A673 (cell line): Measurements from ENCODE around the gene SLC22A16. TPM values are rescaled to one million over a fixed set of nuclear protein-coding genes. Genes with fewer than 3 reads are reported as not detected.

Experiments used
- Bru-seq: library from RNA; stranded (reverse); fragments of 400-500 nt; gene quantifications from one replicate; lab custom pipeline; 2021; lab: Mats Ljungman, UMichigan
- BruChase-seq, 2 experiments: library from RNA; stranded (reverse); fragments of 400-500 nt; gene quantifications; one replicate each; lab custom pipeline; 2021; lab: Mats Ljungman, UMichigan
- BruUV-seq: library from RNA; stranded (reverse); fragments of 400-500 nt; replicated peaks from 2 replicates; lab custom pipeline; 2021; lab: Mats Ljungman, UMichigan
- CTCF ChIA-PET: fragments of 300-600 bp; sonication (Branson Sonifier 250); formaldehyde crosslinking; loops from one replicate; lab custom pipeline; 2022; ENCODE audit warnings: antibody characterized with exemption; lab: Charles Lee
- POLR2A ChIA-PET: fragments of 300-600 bp; sonication (Branson Sonifier 250); formaldehyde crosslinking; loops from one replicate; lab custom pipeline; 2022; ENCODE audit warnings: antibody characterized with exemption; ENCODE audit not compliant: low non-redundant PET; lab: Charles Lee
- DNase-seq: peaks from one replicate; pipeline ENCODE4 v3.0.0-alpha.2; 2015; ENCODE audit warnings: low spot score
- H3K27ac ChIP-seq: fragments of 200-600 bp; sonication (generic); 2 replicates; pipeline ENCODE4 v1.5.1; 2016; ENCODE audit warnings: mixed run types, low read depth, mild to moderate bottlenecking, mixed read lengths, antibody characterized with exemption, low read length; ENCODE audit not compliant: poor library complexity, severe bottlenecking
- H3K27me3 ChIP-seq: fragments of 200-600 bp; sonication (generic); replicated peaks from 2 replicates; pipeline ENCODE4 v1.6.1; 2017; ENCODE audit warnings: mixed run types, low read depth, mild to moderate bottlenecking, mixed read lengths, antibody characterized with exemption, low read length; ENCODE audit not compliant: insufficient read depth, poor library complexity
- H3K36me3 ChIP-seq: fragments of 200-600 bp; sonication (generic); 2 replicates; pipeline ENCODE4 v1.6.1; 2016; ENCODE audit warnings: mixed run types, mild to moderate bottlenecking, mixed read lengths, antibody characterized with exemption, low read length; ENCODE audit not compliant: insufficient read depth, poor library complexity, severe bottlenecking
- H3K4me1 ChIP-seq: fragments of 200-600 bp; sonication (generic); 2 replicates; pipeline ENCODE4 v1.6.1; 2017; ENCODE audit warnings: mixed run types, mild to moderate bottlenecking, mixed read lengths, antibody characterized with exemption, low read length; ENCODE audit not compliant: insufficient read depth, poor library complexity, severe bottlenecking
- H3K4me3 ChIP-seq: fragments of 200-600 bp; sonication (generic); 2 replicates; pipeline ENCODE4 v1.5.1; 2016; ENCODE audit warnings: low read depth, mixed run types, mild to moderate bottlenecking, mixed read lengths, low read length; ENCODE audit not compliant: poor library complexity, severe bottlenecking
- H3K9me3 ChIP-seq: fragments of 200-600 bp; sonication (generic); 2 replicates; pipeline ENCODE4 v1.6.1; 2016; ENCODE audit warnings: mixed run types, low read depth, mild to moderate bottlenecking, mixed read lengths, antibody characterized with exemption, low read length; ENCODE audit not compliant: poor library complexity, severe bottlenecking
- EZH2 ChIP-seq: fragments of 200-600 bp; sonication (generic); IDR thresholded peaks from 2 replicates; pipeline ENCODE4 v1.6.1; 2017; ENCODE audit warnings: borderline replicate concordance, low read depth, mild to moderate bottlenecking, mixed read lengths, antibody characterized with exemption, low read length; ENCODE audit not compliant: poor library complexity, severe bottlenecking
- intact Hi-C: fragments of 100-400 bp; cut with micrococcal nuclease; formaldehyde crosslinking; loops from one replicate; pipeline ENCODE4 v1.10.0; 2022; ENCODE audit not compliant: unreplicated experiment
- long read RNA-seq: library from polyadenylated mRNA; stranded (forward); transcript quantifications from one replicate; pipeline ENCODE4 v2.0.0, GENCODE V29; 2022
- total RNA-seq: library from RNA; stranded (reverse); gene quantifications from 2 replicates; pipeline ENCODE4 v1.2.3, GENCODE V29; 2021
- TF ChIP-seq, protein P1 (sequence below): fragments of 300-800, 200-600 bp; sonication (generic); conservative IDR thresholded peaks from 2 replicates; pipeline ENCODE4 v1.5.1; 2017; ENCODE audit warnings: low read depth, mild to moderate bottlenecking, antibody characterized with exemption, low read length, moderate library complexity, mixed read lengths

The SLC22A16 gene, protein sequence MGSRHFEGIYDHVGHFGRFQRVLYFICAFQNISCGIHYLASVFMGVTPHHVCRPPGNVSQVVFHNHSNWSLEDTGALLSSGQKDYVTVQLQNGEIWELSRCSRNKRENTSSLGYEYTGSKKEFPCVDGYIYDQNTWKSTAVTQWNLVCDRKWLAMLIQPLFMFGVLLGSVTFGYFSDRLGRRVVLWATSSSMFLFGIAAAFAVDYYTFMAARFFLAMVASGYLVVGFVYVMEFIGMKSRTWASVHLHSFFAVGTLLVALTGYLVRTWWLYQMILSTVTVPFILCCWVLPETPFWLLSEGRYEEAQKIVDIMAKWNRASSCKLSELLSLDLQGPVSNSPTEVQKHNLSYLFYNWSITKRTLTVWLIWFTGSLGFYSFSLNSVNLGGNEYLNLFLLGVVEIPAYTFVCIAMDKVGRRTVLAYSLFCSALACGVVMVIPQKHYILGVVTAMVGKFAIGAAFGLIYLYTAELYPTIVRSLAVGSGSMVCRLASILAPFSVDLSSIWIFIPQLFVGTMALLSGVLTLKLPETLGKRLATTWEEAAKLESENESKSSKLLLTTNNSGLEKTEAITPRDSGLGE
- 0.15 TPM in 1 of 2 replicates, not detected in the other for total RNA-seq
- Bru-seq, nascent RNA, result percentile 16 among the genes with signal in this experiment
- percentile 10 among the genes with signal in this experiment for BruChase-seq, experiment 1, labeled RNA remaining after a 2-hour chase
- percentile 10 among the genes with signal in this experiment for BruChase-seq, experiment 2, labeled RNA remaining after a 6-hour chase
- long read RNA-seq, result 0 reads

DNA sequence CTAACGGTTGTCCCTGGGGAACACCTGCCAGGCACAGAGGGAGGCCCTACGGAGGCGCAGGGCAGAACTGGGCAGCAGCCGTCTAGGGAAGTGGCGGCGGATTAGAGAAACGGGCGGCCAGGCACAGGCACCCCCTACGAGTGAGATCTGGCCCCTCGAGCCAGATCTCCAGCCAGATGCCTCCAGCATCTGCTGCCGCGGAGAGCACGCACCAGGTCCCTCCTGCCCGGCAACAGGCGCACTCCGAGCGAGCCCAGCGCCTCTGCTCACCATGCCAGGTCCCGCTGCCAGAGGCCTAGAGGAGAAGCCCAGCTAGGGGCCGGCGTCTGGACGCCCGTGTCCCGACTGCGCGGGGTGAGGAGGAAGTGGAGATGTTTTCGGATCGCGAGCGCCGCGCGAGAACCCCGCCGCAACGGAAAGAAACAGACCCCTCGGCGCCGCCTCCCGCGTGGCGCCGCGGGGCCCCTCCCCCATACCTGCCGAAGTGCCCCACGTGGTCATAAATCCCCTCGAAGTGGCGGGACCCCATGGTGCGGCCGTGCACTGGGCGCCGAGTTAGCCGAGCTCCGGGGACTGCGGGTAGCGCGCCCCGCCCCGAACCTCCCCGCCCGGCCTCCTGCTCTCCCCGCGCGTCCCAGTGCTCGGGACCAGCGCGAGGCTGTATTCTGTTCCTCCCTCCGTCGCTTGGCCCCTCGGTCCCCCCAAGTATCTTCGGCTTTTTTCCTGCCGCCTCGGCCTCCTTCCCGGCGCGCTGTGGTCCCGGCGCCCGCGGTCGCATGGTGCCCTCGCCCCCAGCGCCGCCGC is at the start of gene SLC22A16:
Gene SLC22A16 (minus strand): TSS at position 568 of the 804 bp plus-strand sequence. CDS start 39 bp downstream, at position 529.
- DNase-seq, result peak; percentile 15
- Histone ChIP-seq H3K27ac (no peak within 1 kb of the TSS), H3K4me3 (peak within 1 kb of the TSS; percentile 41), H3K9me3 (no peaks in the 10 kb centered on the region), H3K4me1 (no peaks in the 10 kb centered on the region), H3K36me3 (no peaks in the 10 kb centered on the region), H3K27me3 (peaks cover 9% of the 10 kb centered on the region)
- ChIA-PET CTCF (interaction anchor here (0.5 kb wide), 1 partner anchor 1021 kb away, joined by 6 read pairs; the partner anchor contains the start of gene MICAL1), POLR2A (interaction anchor here (0.7 kb wide), 1 partner anchor 29 kb away, joined by 3 read pairs; no protein-coding TSS in a partner anchor)
- TF ChIP-seq EZH2, result no peak
- TF ChIP-seq, protein P1, sequence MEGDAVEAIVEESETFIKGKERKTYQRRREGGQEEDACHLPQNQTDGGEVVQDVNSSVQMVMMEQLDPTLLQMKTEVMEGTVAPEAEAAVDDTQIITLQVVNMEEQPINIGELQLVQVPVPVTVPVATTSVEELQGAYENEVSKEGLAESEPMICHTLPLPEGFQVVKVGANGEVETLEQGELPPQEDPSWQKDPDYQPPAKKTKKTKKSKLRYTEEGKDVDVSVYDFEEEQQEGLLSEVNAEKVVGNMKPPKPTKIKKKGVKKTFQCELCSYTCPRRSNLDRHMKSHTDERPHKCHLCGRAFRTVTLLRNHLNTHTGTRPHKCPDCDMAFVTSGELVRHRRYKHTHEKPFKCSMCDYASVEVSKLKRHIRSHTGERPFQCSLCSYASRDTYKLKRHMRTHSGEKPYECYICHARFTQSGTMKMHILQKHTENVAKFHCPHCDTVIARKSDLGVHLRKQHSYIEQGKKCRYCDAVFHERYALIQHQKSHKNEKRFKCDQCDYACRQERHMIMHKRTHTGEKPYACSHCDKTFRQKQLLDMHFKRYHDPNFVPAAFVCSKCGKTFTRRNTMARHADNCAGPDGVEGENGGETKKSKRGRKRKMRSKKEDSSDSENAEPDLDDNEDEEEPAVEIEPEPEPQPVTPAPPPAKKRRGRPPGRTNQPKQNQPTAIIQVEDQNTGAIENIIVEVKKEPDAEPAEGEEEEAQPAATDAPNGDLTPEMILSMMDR, result no peak
- no TSS peak for BruUV-seq
- intact Hi-C loops, result no loop called here

DNA sequence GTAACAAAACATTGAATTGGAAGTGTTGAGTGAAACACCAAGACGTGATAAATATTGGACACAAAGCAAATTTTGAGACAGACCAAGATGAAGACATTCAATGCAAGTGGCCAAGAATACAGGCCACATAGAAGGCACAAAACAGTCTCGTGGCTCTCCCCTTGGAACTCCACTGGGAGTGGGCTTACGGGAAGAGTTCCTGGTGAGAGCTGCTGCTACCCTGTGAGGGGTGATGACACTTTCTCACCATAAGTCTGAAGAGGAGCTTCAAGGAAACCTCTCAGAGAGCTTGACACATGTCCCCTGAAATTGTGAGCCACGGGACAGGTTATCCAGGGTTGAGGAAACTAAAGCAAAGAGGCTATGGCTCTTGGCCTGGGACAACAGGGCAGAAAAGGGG is 48.6 kb upstream of the SLC22A16 start:
- BruUV-seq, result no TSS peak
- intact Hi-C loops, result loop anchor here (5.0 to 10.0 kb wide), 5 partner anchors 157 to 1517 kb away; no protein-coding TSS in a partner anchor
- CTCF ChIA-PET, result no interaction called here
- TF ChIP-seq, protein P1, result no peak
- TF ChIP-seq EZH2, result no peak
- H3K36me3 ChIP-seq, result no peaks in the 10 kb centered on the region
- POLR2A ChIA-PET, result no interaction called here
- H3K4me3 ChIP-seq, result no peak overlapping the region
- DNase-seq, result no peak
- no peaks in the 10 kb centered on the region for H3K9me3 ChIP-seq
- H3K27ac ChIP-seq, result no peak overlapping the region
- peaks cover 4% of the 10 kb centered on the region for H3K27me3 ChIP-seq
- H3K4me1 ChIP-seq, result peaks cover 21% of the 10 kb centered on the region

DNA sequence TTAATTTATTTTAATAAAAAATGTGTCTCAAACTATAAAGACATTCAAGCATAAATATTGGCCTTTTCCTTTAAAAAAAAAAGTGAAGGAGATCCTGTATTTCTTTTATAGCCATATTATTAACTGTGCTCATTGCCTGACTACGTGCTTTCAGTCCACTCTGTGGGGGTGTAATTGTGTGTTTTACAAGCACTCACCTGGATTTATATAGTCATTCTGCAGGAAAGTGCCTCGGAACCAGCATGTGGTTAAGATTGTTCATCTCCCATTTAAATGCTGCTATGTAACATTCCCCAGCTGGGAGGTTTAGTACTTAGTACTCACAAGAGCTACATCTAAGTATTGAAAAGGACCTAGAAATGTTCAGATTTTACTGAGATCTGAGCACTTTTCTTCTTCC is 47.9 kb upstream of the SLC22A16 start:
- TF ChIP-seq, protein P1, result no peak
- TF ChIP-seq EZH2, result no peak
- H3K4me3 ChIP-seq, result no peak overlapping the region
- intact Hi-C loops, result loop anchor here (10.0 kb wide), 1 partner anchor 470 kb away; no protein-coding TSS in a partner anchor
- no peaks in the 10 kb centered on the region for H3K36me3 ChIP-seq
- no peak for DNase-seq
- ChIA-PET POLR2A (no interaction called here), CTCF (no interaction called here)
- no peak overlapping the region for H3K27ac ChIP-seq
- H3K9me3 ChIP-seq, result no peaks in the 10 kb centered on the region
- peaks cover 15% of the 10 kb centered on the region for H3K4me1 ChIP-seq
- no TSS peak for BruUV-seq
- peaks cover 5% of the 10 kb centered on the region for H3K27me3 ChIP-seq
